Loucy (cell line): ENCODE data around the gene FOXRED2.

Source experiments
- EZH2phosphoT487 ChIP-seq: fragments of 200-600 bp; IDR thresholded peaks from 2 replicates; pipeline ENCODE4 v1.6.1; 2018; ENCODE audit warnings: antibody characterized with exemption, mild to moderate bottlenecking, moderate library complexity, borderline replicate concordance
- TF ChIP-seq, protein P1 (sequence below): fragments of 200-600 bp; sonication (generic); conservative IDR thresholded peaks from 2 replicates; pipeline ENCODE4 v1.5.1; 2014; ENCODE audit warnings: mild to moderate bottlenecking, antibody characterized with exemption, low read length

DNA sequence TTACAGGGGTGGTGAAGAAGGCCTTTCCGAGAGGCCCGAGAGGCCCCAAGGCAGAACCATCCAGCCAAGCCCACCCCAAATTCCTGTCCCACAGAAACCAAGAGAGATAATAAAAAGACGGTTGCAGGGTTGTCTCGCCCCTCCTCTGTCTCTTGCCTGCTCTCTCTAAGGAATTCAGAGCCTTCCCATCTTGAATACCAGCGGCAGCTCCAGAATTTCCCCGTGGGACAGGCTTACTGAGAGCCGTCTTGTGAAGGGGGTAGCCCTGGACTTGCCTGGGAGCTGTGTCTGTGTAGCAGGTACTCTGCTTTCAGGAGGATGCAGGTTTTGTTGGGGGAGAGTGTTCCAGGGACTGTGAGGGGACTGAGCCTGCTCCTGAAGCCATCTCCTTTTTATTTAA, 31.7 kb upstream of the FOXRED2 start:
- TF ChIP-seq, protein P1, sequence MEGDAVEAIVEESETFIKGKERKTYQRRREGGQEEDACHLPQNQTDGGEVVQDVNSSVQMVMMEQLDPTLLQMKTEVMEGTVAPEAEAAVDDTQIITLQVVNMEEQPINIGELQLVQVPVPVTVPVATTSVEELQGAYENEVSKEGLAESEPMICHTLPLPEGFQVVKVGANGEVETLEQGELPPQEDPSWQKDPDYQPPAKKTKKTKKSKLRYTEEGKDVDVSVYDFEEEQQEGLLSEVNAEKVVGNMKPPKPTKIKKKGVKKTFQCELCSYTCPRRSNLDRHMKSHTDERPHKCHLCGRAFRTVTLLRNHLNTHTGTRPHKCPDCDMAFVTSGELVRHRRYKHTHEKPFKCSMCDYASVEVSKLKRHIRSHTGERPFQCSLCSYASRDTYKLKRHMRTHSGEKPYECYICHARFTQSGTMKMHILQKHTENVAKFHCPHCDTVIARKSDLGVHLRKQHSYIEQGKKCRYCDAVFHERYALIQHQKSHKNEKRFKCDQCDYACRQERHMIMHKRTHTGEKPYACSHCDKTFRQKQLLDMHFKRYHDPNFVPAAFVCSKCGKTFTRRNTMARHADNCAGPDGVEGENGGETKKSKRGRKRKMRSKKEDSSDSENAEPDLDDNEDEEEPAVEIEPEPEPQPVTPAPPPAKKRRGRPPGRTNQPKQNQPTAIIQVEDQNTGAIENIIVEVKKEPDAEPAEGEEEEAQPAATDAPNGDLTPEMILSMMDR, result no peak
- TF ChIP-seq EZH2phosphoT487, result no peak
